COLO668 (cell line): ENCODE data around the gene SMC1B.
A peak's percentile ranks its signal among the peaks of the same experiment; 100 is the strongest.
"Not testable (repeated sequence)": the region's sequence is repeated elsewhere in the genome, so short reads cannot be mapped to it uniquely, and the experiment has no call there.

ENCODE experiments used
- DNase-seq: peaks from one replicate; lab custom pipeline; 2025; ENCODE audit not compliant: unreplicated experiment; lab: John Stamatoyannopoulos, UW

SMC1B gene

GRCh38 chr22:45353786-45354185 is 59.6 kb downstream of the SMC1B start:
- DNase-seq, result no peak

GRCh38 chr22:45352757-45353156 is 60.6 kb downstream of the SMC1B start:
- DNase-seq, result not testable (repeated sequence)

DNA sequence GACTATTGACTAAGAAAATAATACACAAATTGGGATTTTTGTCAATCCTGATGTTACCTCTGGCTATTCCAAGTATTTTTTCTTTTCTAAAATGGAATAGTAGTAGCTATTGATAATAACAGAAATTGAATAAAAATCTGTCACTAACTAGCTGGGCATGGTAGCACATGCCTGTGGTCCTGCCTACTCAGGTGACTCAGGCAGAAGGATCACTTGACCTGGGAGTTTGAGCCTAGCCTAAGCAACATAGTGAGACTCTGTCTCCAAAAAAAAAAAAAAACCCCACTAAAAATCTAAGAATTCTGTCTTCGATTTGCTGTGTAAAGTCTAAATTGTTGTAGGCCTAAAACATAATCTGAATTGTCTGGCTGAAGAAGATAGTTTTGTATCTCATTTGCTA is 61.4 kb downstream of the SMC1B start:
- DNase-seq, result no peak

GRCh38 chr22:45349916-45350315 is 63.5 kb downstream of the SMC1B start:
- no peak for DNase-seq

GRCh38 chr22:45344334-45344733 is 69.1 kb downstream of the SMC1B start:
- no peak for DNase-seq

GRCh38 chr22:45343143-45343542 is 70.3 kb downstream of the SMC1B start:
- DNase-seq, result no peak

DNA sequence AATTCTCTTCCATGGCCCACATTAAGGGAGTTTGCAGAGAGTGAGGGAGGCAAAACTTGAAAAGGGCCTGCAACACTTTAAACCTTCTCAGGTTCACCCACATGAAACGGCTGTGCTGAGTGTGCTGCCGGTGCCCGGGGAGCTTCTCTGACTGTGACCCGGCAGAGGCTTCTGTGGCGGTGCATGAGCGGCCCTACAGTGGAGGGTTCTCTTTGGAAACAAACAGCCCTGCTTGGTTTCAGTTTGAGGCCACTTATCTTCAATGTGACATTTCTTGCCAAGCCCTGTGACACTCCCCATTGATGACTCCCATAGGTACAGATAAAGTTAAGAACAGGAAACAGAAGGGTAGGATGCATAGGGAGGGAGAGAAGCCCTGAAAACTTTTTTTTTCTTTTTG is 71.9 kb downstream of the SMC1B start:
- DNase-seq, result no peak

GRCh38 chr22:45340323-45340722 is 73.1 kb downstream of the SMC1B start:
- DNase-seq, result no peak

- DNase-seq, result no peak
Observed at GRCh38 chr22:45338795-45339194, 74.6 kb downstream of the SMC1B start.

- no peak for DNase-seq
Observed at GRCh38 chr22:45337536-45337935, 75.9 kb downstream of the SMC1B start.

- DNase-seq, result no peak
Observed at GRCh38 chr22:45336971-45337431, 76.4 kb downstream of the SMC1B start.

DNA sequence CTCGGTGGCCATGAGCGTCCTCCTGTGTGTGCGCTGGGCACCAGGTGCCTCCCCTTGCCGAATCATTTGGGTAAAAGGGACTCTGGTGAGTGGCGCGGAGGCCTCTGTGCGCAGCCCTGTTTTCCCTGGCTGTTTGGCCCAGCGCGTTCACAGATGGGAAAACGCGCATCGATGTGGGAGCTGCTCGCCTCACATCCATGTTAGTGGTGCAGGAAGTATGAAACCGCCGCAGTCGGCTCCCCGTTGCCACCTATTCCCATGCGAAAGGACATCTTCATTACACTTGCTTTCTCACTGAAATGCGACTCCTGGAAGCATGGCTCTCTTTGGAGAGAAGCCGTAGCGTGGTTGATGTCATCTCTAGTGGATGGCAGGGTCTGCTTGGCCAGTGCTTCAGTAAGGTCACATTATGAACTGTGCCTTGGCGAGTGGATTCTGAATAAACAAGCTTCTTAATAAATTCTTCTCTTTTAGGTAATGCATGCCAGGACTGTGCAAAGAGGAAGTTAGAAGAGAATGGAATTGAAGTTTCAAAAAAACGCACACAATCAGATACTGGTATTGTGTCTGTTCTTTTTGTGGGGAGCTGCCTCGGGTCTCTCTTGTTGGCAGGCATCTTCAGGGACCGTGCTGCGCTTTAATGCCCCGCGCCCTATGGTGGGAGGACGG is 77.4 kb downstream of the SMC1B start:
- DNase-seq, result no peak

DNA sequence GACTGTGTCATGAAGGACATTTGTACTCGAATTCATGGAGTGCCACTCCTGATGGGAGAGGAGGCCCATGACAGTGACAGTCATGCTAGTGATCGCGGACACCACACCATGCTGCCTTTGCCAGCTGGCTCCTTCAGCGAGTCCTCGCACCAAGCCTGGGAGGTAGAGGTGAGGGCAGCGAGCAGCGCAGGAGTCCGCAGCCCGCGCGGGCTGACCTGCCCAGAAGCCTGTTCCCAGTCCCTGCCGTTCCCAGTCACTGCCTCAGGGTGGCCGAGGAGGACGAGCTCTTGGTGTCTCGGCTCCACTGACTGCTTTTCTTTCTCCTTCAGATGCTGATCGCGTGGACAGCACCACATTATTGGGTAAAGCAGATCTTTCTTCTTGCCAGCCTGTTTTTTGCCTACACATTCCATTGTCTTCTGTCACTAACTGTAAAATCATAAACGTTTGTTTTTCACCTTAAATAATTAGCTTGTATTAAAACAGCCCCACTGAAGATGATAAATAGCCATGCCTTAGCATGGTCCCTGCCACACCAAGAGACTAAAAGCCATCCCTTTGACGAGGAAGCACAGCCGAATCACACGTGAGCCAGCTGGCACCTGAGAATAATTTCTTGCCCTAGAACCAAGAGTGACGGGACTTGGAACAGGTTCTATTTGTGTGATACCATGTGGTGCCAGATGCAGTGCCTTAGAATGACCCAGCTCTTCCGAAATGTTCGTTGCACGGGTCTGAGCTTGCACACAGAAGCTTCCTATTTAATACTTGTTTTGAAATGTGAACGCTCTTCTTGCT is 78.2 kb downstream of the SMC1B start:
- DNase-seq, result no peak

GRCh38 chr22:45334528-45334927 is 78.9 kb downstream of the SMC1B start:
- DNase-seq, result no peak

DNA sequence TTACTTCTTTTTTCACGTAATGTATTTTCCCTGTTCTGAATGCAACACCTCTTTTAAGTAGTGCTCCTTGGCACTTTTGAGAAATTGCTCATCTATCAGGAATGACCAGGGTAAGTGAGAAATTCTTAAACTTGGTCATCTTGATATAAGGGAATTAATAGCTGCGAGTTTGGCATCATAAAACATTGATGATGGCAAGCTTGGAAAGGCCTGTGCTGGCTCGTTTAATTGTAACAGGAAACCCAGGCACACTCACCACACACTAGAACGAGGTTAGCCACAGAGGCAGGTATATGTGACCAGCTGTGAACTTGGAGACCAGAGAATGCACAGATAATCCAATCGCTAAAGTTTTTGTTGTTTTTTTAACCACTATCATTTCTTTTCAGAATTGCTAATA is 79.3 kb downstream of the SMC1B start:
- no peak for DNase-seq

GRCh38 chr22:45332001-45332400 is 81.4 kb downstream of the SMC1B start:
- DNase-seq, result no peak

DNA sequence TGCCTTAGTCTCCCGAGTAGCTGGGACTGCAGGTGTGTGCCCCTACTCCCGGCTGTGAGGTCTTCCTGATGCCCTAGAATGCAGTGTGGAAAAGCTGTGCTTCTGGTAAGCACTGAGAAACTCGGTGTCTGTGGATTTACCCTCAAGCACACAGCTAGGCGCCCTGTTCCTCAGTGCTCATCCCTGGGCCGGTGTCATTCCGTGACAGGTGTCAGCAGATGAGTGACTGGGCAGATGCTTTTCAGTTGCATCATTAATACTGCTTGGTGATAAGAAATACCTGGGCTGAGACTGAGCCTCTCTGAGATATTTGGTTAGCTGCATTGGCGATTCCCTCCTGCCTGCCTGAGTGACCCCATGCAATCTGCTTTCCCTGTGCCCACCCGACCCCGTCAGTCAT is 81.9 kb downstream of the SMC1B start:
- no peak for DNase-seq

DNA sequence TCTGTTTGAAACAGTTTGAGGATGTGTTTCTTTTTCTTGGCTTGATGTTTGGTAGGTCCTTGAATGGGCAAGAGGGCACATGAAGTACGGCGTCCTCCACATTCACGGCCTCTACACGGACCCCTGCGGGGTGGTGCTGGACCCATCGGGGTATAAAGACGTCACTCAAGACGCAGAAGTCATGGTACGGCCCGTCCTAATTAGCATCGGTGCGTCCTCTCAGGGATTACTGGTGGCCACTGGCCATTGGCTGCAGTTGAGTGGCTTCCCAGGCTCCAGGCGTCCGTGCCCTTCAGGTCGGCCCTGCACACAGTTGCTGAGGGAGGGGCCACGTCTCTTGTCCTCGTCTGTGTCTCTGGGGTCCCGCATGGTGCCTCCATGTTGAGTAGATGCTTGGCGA is 82.9 kb downstream of the SMC1B start:
- DNase-seq, result no peak

DNA sequence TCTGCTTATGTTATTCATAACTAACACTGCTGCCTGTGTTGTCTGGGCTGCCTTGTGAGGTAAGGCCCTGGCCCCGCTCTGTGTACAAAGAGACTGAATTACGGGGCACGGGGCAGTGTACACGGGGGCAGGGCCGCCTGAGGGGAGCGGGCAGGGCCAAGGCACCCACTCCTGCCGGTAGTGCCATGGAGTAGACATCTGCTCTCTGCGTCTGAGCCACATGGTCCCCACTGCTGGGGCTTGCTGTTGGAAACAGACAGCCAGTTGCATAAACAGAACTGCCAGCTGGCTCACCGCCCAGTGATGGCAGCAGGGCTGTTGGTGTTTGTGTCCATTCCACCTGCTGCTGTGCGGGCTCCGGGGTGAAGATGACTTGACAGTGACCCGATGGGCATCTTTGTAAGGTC is 83.9 kb downstream of the SMC1B start:
- peak; percentile 60 for DNase-seq

DNA sequence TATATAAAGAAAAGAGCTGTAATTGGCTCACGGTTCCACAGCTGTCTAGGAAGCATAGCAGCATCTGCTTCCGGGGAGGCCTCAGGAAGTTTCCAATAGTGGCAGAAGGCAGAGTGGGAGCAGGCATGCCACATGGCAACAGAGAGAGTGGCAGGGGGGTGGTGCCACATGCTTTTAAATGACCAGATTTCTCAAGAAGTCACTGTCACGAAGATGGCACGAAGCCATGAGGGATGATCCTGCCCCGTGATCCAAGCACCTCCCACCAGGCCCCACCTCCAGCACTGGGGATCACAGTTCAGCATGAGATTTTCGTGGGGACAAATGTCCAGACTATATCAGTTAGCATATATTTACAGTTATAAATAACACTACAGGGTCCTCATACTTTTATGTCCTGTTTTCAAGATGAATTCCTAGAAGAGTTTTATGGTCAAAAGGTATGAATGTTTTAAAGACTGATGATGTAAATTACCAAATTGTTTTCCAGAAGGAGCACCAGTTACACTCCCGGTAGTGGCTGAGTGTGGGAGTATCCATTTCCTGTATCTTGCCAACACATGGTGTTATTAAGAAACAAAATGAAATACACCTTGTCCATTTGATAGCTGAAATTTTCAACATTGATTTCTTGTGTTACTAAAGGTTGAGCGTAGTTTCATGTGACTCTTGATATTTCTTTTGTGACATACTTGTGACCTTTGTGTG is 84.4 kb downstream of the SMC1B start:
- DNase-seq, result no peak

GRCh38 chr22:45328261-45328660 is 85.1 kb downstream of the SMC1B start:
- DNase-seq, result not testable (repeated sequence)

DNA sequence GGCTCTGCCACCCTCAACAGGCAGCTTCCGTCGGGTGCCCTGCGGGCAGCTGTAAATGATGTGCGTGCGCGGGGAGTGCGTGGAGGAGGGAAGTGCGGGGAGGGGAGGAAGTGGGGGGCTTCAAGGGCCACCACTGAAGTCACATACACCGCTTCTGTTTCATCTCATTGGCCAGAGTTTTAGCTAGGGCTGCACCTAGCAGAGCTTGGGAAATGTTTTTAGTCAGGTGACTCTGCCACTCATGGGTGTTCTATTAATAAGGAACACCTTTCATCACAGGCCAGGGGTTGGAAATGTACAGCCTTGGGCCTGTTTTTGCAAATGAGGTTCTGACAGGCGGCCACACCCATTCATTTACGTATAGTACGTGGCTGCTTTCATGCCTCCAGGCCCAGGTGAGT is 89.1 kb downstream of the SMC1B start:
- DNase-seq, result no peak
